ENCODE results near the gene BTBD7. TPM values are rescaled to one million over a fixed set of nuclear protein-coding genes. Genes with fewer than 3 reads are reported as not detected.

Gene BTBD7
- total RNA-seq, 1 donor from 2014 or later = 53.2 TPM

- Histone ChIP-seq H3K4me3 (ENCODE audit: insufficient read depth, low read depth, low read length) (no peak overlapping the region), H3K36me3 (ENCODE audit: insufficient read depth, low read length) (no peaks in the 10 kb centered on the region), H3K27me3 (ENCODE audit: insufficient read depth, low read length) (no peaks in the 10 kb centered on the region), H3K9ac (ENCODE audit: low read length) (no peak overlapping the region), H3K9me3 (ENCODE audit: insufficient read depth, low read depth, low read length) (no peaks in the 10 kb centered on the region), H3K4me1 (ENCODE audit: insufficient read depth, low read length) (peaks cover 2% of the 10 kb centered on the region), H3K79me2 (ENCODE audit: insufficient read depth, low read length) (peaks cover 22% of the 10 kb centered on the region), H2AFZ (ENCODE audit: low read depth, low read length) (no peak overlapping the region), H3K4me2 (ENCODE audit: low read length) (no peak overlapping the region), H4K20me1 (ENCODE audit: insufficient read depth, low read length) (no peaks in the 10 kb centered on the region), H3K27ac (ENCODE audit: low read depth, low read length) (no peak overlapping the region)
- H3K27ac Mint-ChIP-seq (ENCODE audit: unreplicated experiment) = no peak overlapping the region
- H3K36me3 Mint-ChIP-seq (ENCODE audit: low read depth, unreplicated experiment) = no peaks in the 10 kb centered on the region
- DNase-seq (ENCODE audit: low read depth) (no peak), FAIRE-seq (no peak)
- H3K4me1 Mint-ChIP-seq (ENCODE audit: low read depth, unreplicated experiment) = peaks cover 3% of the 10 kb centered on the region
- no peak overlapping the region for H3K4me3 Mint-ChIP-seq (ENCODE audit: unreplicated experiment)
- H3K27me3 Mint-ChIP-seq (ENCODE audit: low read depth, unreplicated experiment) = no peaks in the 10 kb centered on the region
- TF ChIP-seq EZH2 (IDR thresholded peaks at IDR 0.05; ENCODE audit: insufficient read depth, low read length) = no peak
- no peak for TF ChIP-seq CTCF (IDR thresholded peaks at IDR 0.05; ENCODE audit: insufficient read depth, low read depth, low read length)
- no peaks in the 10 kb centered on the region for H3K9me3 Mint-ChIP-seq (ENCODE audit: unreplicated experiment)
These were observed 131.6 kb downstream of the BTBD7 start for GRCh38 chr14:93201155-93201704.

GRCh38 chr14:93200553-93200952 lies 132.3 kb downstream of the BTBD7 start:
- Mint-ChIP-seq H3K4me3 (ENCODE audit: unreplicated experiment) (no peak overlapping the region), H3K27ac (ENCODE audit: unreplicated experiment) (no peak overlapping the region), H3K27me3 (ENCODE audit: low read depth, unreplicated experiment) (no peaks in the 10 kb centered on the region), H3K4me1 (ENCODE audit: low read depth, unreplicated experiment) (peaks cover under 1% of the 10 kb centered on the region), H3K9me3 (ENCODE audit: unreplicated experiment) (no peaks in the 10 kb centered on the region), H3K36me3 (ENCODE audit: low read depth, unreplicated experiment) (no peaks in the 10 kb centered on the region)
- no peak overlapping the region for H3K4me2 ChIP-seq (ENCODE audit: low read length)
- H3K9ac ChIP-seq (ENCODE audit: low read length) = no peak overlapping the region
- TF ChIP-seq EZH2 (IDR thresholded peaks at IDR 0.05; ENCODE audit: insufficient read depth, low read length) (no peak), CTCF (IDR thresholded peaks at IDR 0.05; ENCODE audit: insufficient read depth, low read depth, low read length) (no peak)
- no peaks in the 10 kb centered on the region for H3K27me3 ChIP-seq (ENCODE audit: insufficient read depth, low read length)
- H2AFZ ChIP-seq (ENCODE audit: low read depth, low read length) = no peak overlapping the region
- no peaks in the 10 kb centered on the region for H4K20me1 ChIP-seq (ENCODE audit: insufficient read depth, low read length)
- FAIRE-seq (no peak), DNase-seq (ENCODE audit: low read depth) (no peak)
- no peaks in the 10 kb centered on the region for H3K4me1 ChIP-seq (ENCODE audit: insufficient read depth, low read length)
- H3K27ac ChIP-seq (ENCODE audit: low read depth, low read length) = no peak overlapping the region
- H3K36me3 ChIP-seq (ENCODE audit: insufficient read depth, low read length) = no peaks in the 10 kb centered on the region
- no peak overlapping the region for H3K4me3 ChIP-seq (ENCODE audit: insufficient read depth, low read depth, low read length)
- no peaks in the 10 kb centered on the region for H3K9me3 ChIP-seq (ENCODE audit: insufficient read depth, low read depth, low read length)
- peaks cover 15% of the 10 kb centered on the region for H3K79me2 ChIP-seq (ENCODE audit: insufficient read depth, low read length)

- Mint-ChIP-seq H3K27me3 (ENCODE audit: low read depth, unreplicated experiment) (no peaks in the 10 kb centered on the region), H3K9me3 (ENCODE audit: unreplicated experiment) (no peaks in the 10 kb centered on the region), H3K4me3 (ENCODE audit: unreplicated experiment) (no peak overlapping the region), H3K36me3 (ENCODE audit: low read depth, unreplicated experiment) (no peaks in the 10 kb centered on the region), H3K27ac (ENCODE audit: unreplicated experiment) (no peak overlapping the region), H3K4me1 (ENCODE audit: low read depth, unreplicated experiment) (no peaks in the 10 kb centered on the region)
- H3K4me1 ChIP-seq (ENCODE audit: insufficient read depth, low read length) = no peaks in the 10 kb centered on the region
- H3K27ac ChIP-seq (ENCODE audit: low read depth, low read length) = no peak overlapping the region
- H3K4me2 ChIP-seq (ENCODE audit: low read length) = no peak overlapping the region
- TF ChIP-seq CTCF (IDR thresholded peaks at IDR 0.05; ENCODE audit: insufficient read depth, low read depth, low read length) (no peak), EZH2 (IDR thresholded peaks at IDR 0.05; ENCODE audit: insufficient read depth, low read length) (no peak)
- no peak overlapping the region for H2AFZ ChIP-seq (ENCODE audit: low read depth, low read length)
- no peak for DNase-seq (ENCODE audit: low read depth)
- H4K20me1 ChIP-seq (ENCODE audit: insufficient read depth, low read length) = no peaks in the 10 kb centered on the region
- H3K4me3 ChIP-seq (ENCODE audit: insufficient read depth, low read depth, low read length) = no peak overlapping the region
- no peak for FAIRE-seq
- no peaks in the 10 kb centered on the region for H3K9me3 ChIP-seq (ENCODE audit: insufficient read depth, low read depth, low read length)
- H3K9ac ChIP-seq (ENCODE audit: low read length) = no peak overlapping the region
- H3K36me3 ChIP-seq (ENCODE audit: insufficient read depth, low read length) = no peaks in the 10 kb centered on the region
- no peaks in the 10 kb centered on the region for H3K27me3 ChIP-seq (ENCODE audit: insufficient read depth, low read length)
- H3K79me2 ChIP-seq (ENCODE audit: insufficient read depth, low read length) = peaks cover under 1% of the 10 kb centered on the region
These were observed 133.8 kb downstream of the BTBD7 start for GRCh38 chr14:93199031-93199430.

Measured in astrocyte (in vitro differentiated cells and primary cell).